Stimulated activated CD8-positive, alpha-beta memory T cell treated with anti-CD3 and anti-CD28 coated beads, Interleukin-12 subunit alpha, Interleukin-12 subunit beta, amount 100 ng/mL, for 1 hour (primary cell): ENCODE results near the gene MGAT5B.
"Not testable (repeated sequence)": the region's sequence is repeated elsewhere in the genome, so short reads cannot be mapped to it uniquely, and the experiment has no call there.

ENCODE experiments used
- DNase-seq: peaks from one replicate; pipeline ENCODE4 v3.0.0-alpha.2; 2020; ENCODE audit warnings: low read depth

The MGAT5B gene

GRCh38 chr17:76978050-76978449 is 109.8 kb downstream of the MGAT5B start:
- DNase-seq: not testable (repeated sequence)

DNA sequence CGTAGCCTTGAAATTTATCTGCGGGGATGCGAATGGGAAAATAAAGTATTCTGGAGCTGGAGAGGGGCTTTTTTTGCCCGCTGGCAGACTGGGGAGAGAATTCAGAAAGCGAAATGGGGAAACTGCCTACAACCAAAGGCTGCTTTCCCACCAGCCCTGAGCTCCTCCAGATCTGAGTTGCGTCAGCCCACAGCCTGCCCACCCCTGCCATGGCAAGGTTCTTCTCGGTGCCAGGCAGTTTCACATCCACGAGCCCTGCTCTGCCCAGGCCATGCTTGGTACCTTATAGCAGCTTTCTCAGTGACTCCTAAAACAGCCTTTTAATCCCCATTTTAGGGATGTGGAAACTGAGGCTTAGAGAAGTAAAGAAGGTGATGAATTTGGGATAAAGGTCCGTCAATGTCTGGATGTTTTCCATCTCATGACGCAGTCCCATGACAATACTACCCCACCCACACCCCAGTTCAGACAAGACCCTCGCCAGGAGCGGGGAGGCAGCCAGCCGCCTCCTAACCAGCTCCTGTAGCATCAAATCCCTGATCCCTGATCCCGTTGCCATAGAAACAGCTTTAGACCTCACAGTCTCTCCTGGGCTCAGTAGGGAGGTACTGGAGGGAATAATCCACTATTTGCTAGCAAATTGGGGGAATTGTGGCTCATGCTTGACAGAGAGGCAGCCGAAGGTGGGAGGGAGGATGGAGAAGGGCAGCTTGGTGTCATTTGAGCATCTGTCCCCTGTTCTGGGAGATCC is 113.5 kb downstream of the MGAT5B start:
- DNase-seq: no peak

- DNase-seq: no peak
Observed at GRCh38 chr17:76982408-76983074, 114.3 kb downstream of the MGAT5B start.

DNA sequence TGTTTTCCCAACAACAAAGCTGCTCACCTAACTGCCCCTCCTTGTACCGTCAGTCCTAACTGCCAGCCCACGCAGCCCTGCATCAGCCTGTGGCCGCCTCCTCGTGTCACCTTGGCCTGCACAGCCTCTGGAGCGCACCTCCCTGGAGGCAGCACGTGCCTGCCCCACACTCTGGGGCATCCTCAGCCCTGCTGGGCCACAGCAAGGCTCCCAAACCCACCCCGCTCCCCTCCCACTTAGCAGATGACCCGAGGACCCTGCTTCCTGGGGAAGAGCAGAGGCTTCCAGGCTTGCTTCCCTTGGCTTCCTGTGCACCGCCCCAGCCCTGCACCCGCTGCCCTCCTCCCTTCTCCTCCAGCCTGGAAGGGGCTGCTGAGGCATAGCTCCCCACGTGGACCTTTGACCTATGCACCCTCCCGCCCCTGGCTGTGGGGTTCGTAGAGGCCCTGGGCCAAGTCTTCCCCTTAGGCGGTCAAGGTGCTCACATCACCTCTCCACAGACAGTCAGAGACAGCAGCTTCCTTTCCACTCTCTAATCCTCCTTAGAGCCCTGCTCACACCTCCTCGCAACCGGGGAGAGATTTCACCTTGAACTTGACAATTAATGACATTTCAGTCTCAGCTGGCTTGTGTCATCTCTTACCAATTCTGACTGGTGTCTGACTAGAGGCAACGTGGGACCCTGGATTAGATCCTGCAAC is 115.0 kb downstream of the MGAT5B start:
- DNase-seq: no peak

DNA sequence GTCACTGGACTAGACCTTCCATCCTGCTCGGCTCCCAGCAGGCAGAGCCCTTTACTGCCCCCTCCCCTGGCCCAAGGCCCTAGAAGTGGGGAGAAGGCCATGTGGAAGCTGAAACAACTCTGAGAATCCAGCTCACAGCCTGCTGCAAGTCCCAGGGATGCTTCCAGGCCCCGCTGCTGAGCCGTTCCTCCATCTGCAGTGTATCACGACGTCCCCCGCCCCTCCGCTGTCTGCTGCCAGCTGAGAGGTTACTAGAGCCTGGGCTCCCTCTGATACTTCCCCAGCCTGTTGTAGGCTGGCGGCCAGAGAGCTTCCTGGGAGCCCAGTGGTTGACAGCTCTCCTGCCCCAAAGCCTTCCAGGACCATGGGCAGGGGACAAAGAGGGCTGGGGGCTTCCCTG is 118.2 kb downstream of the MGAT5B start:
- DNase-seq: no peak

GRCh38 chr17:76987486-76988093 is 119.4 kb downstream of the MGAT5B start:
- no peak for DNase-seq

GRCh38 chr17:76988796-76989195 is 120.6 kb downstream of the MGAT5B start:
- DNase-seq: no peak

DNA sequence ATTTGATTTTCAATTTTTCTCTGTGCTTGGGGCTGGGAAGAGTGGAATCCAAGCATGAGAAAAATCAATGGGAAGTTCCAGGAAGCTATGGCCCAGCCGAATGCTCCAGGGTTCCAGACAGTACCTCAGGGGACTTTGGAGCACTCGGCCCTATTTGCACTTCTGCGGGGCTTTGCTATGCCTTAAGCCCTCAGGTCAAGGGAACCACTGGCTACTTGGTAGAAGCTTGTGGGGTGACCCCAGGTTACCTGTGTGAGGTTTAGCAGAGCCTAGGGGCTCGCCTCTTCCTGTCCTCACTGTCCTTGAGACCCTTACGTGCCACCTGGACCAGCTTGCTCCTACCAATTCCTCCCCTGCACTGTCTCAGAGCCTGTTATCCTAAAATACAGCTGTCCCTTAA is 121.3 kb downstream of the MGAT5B start:
- no peak for DNase-seq

- DNase-seq: no peak
Observed at GRCh38 chr17:76992891-76993290, 124.7 kb downstream of the MGAT5B start.

DNA sequence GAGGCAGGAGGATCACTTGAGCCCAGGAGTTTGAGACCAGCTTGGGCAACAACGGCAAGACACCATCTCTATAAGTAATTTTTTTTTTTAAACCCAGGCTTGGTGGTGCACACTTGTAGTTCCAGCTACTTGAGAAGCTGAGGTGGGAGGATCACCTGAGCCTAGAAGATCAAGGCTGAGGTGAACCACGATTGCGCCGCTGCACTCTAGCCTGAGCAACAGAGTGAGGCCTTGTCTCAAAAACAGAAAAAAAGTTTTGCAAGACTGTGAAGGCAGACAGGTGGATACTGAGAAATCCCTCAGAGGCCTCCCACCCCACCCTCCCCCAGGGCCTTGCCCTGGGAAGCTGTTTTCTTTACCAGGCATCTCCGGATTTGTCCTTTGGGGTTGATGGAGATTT is 125.4 kb downstream of the MGAT5B start:
- no peak for DNase-seq

DNA sequence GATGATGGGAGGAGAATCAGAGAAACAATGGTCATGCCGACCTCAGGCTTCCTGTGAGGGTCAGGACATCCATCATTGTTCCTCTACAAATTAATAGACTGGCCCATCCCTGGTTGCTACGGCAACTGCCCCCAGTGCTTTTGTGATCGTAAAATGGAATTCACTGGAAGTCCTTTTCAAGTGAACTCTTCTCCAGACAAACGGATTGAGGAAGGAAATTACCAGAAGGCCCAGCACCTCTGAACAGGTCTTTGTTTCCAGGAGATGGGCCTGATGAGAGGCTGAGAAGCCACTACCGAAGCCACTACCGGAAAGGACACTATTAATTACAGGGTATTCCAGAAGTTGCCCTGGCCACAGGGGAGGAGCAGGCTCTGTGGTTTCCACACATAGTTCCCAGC is 126.0 kb downstream of the MGAT5B start:
- DNase-seq: no peak

GRCh38 chr17:76995387-76996105 is 127.3 kb downstream of the MGAT5B start:
- no peak for DNase-seq

- no peak for DNase-seq
Observed at GRCh38 chr17:76996741-76997694, 128.8 kb downstream of the MGAT5B start.

- peak; percentile 19 for DNase-seq
Observed at GRCh38 chr17:76997981-76998531, 129.9 kb downstream of the MGAT5B start.

GRCh38 chr17:76998839-76999238 is 130.6 kb downstream of the MGAT5B start:
- DNase-seq: no peak
